ENCODE results near the gene BABAM2. TPM values are rescaled to one million over a fixed set of nuclear protein-coding genes. Genes with fewer than 3 reads are reported as not detected.

Gene BABAM2
- total and polyA plus RNA-seq, 9 of the 15 experiments (the other 6 are each of a cell fraction or from before 2014, with no cell fraction given) = 10.9 to 37.4 (median 25.6) TPM

GRCh38 chr2:28045676-28046351, 155.3 kb downstream of the BABAM2 start:
- no peak for FAIRE-seq

More at GRCh38 chr2:28045676-28046351, 155.3 kb downstream of the BABAM2 start:
- in situ Hi-C loops (cut with MboI) = no loop called here
- TF ChIP-seq ZNF324 (CRISPR knock-in tag; IDR thresholded peaks at IDR 0.05) (no peak), CBX5 (IDR thresholded peaks at IDR 0.05; ENCODE audit: borderline replicate concordance, low read depth) (no peak), PPARD (CRISPR knock-in tag; IDR thresholded peaks at IDR 0.05) (no peak), SMAD3 (CRISPR knock-in tag; conservative IDR thresholded peaks at IDR 0.05) (no peak), TAF1 (IDR thresholded peaks at IDR 0.05; ENCODE audit: control insufficient read depth, extremely low read depth, insufficient read depth, low read length, severe bottlenecking) (no peak), KDM1A (IDR thresholded peaks at IDR 0.05) (no peak), ZC3H11A (IDR thresholded peaks at IDR 0.05; ENCODE audit: low read depth, low read length) (no peak), JUND (IDR thresholded peaks at IDR 0.05; ENCODE audit: borderline replicate concordance, low read depth, low read length) (no peak), JUND (tag; IDR thresholded peaks at IDR 0.05; ENCODE audit: borderline replicate concordance, low read depth, low read length) (no peak), CBFA2T3 (IDR thresholded peaks at IDR 0.05) (no peak), ZNF253 (CRISPR knock-in tag; conservative IDR thresholded peaks at IDR 0.05) (no peak), STAG1 (CRISPR knock-in tag; IDR thresholded peaks at IDR 0.05; ENCODE audit: borderline replicate concordance) (no peak), CBFB (CRISPR knock-in tag; IDR thresholded peaks at IDR 0.05) (no peak), CSDE1 (IDR thresholded peaks at IDR 0.05) (no peak), PRMT5 (CRISPR knock-in tag; IDR thresholded peaks at IDR 0.05) (no peak), POLR2H (tag; IDR thresholded peaks at IDR 0.05; ENCODE audit: low read depth) (no peak)
- H3K36me3 ChIP-seq (ENCODE audit: control insufficient read depth, insufficient read depth, low read length) = no peaks in the 10 kb centered on the region
- no peaks in the 10 kb centered on the region for H3K4me1 ChIP-seq (replicated peaks in 1 of 2; ENCODE audit: control insufficient read depth in 2 of 2, insufficient read depth in 2 of 2, low read length in 2 of 2)
- no peak overlapping the region for H2AFZ ChIP-seq (ENCODE audit: low read depth, low read length)
- no peaks in the 10 kb centered on the region for H3K9me1 ChIP-seq (ENCODE audit: control insufficient read depth, insufficient read depth, low read length)
- H4K20me1 ChIP-seq (replicated peaks; ENCODE audit: control insufficient read depth, insufficient read depth, low read length) = no peaks in the 10 kb centered on the region
- 74% methylated on average over 8 of the region's 8 CpGs for WGBS (ENCODE audit: insufficient coverage, low coverage, missing lambda C conversion rate)
- H3K4me3 ChIP-seq = no peak overlapping the region
- no peak overlapping the region for H3K9ac ChIP-seq (ENCODE audit: insufficient read depth in 1 of 2, low read depth in 2 of 2, low read length in 2 of 2)
- no peak overlapping the region for H3K27ac ChIP-seq (ENCODE audit: extremely low read depth, low read depth, low read length)
- no TSS peak for BruUV-seq (replicated peaks)
- no peaks in the 10 kb centered on the region for H3K79me2 ChIP-seq (ENCODE audit: control insufficient read depth, insufficient read depth, low read length)
- intact Hi-C loops (cut with micrococcal nuclease) = no loop called here
- H3K27me3 ChIP-seq (ENCODE audit: control insufficient read depth in 2 of 2, insufficient read depth in 2 of 2, low read length in 2 of 2) = no peaks in the 10 kb centered on the region
- ChIA-PET POLR2A (interaction anchor here (1.6 kb wide), 1 partner anchor 34 kb away, joined by 4 read pairs; no protein-coding TSS in a partner anchor), CTCF (ENCODE audit: low intra/inter-chr PET ratio) (no interaction called here)
- DNase-seq (ENCODE audit: extremely low read depth in 1 of 4, low spot score in 3 of 4) = no peak
- H3K9me3 ChIP-seq (replicated peaks; ENCODE audit: control insufficient read depth, insufficient read depth, low read depth, low read length) = no peaks in the 10 kb centered on the region
- no peak overlapping the region for H3K4me2 ChIP-seq (ENCODE audit: insufficient read depth, low read length)
- ATAC-seq = no peak
